Neural cell (in vitro differentiated cells): ENCODE data around the gene NT5M. TPM values are rescaled to one million over a fixed set of nuclear protein-coding genes. Genes with fewer than 3 reads are reported as not detected.

Experiments
- H2AFZ ChIP-seq: fragments of 200-600, 300-800 bp; sonication (generic), shearing (Covaris generic); 2 replicates; pipeline ENCODE4 v1.6.0; 2014; ENCODE audit warnings: low read depth, mild to moderate bottlenecking, antibody characterized with exemption, low read length, moderate library complexity
- H3F3A ChIP-seq: fragments of 200-600 bp; shearing (Covaris generic); 2 replicates; pipeline ENCODE4 v1.6.1; 2016; ENCODE audit warnings: mild to moderate bottlenecking, moderate library complexity, mixed read lengths, antibody characterized with exemption, low read length; ENCODE audit not compliant: insufficient read depth, poor library complexity, severe bottlenecking
- H3K27ac ChIP-seq: fragments of 200-600, 300-800 bp; sonication (generic), shearing (Covaris generic); 2 replicates; pipeline ENCODE4 v1.5.1; 2014; ENCODE audit warnings: mild to moderate bottlenecking, low read length, moderate library complexity
- H3K27me3 ChIP-seq: fragments of 300-800, 200-600 bp; sonication (generic), shearing (Covaris generic); 2 replicates; pipeline ENCODE4 v1.6.0; 2014; ENCODE audit warnings: mild to moderate bottlenecking, low read depth, low read length, moderate library complexity; ENCODE audit not compliant: insufficient read depth
- H3K36me3 ChIP-seq: fragments of 300-800, 200-600 bp; sonication (generic), shearing (Covaris generic); 2 replicates; pipeline ENCODE4 v1.5.1; 2014; ENCODE audit warnings: mild to moderate bottlenecking, antibody characterized with exemption, low read length, moderate library complexity; ENCODE audit not compliant: insufficient read depth
- H3K4me2 ChIP-seq: fragments of 300-800, 200-600 bp; sonication (generic), shearing (Covaris generic); 2 replicates; pipeline ENCODE4 v1.6.0; 2014; ENCODE audit warnings: mild to moderate bottlenecking, low read length
- H3K4me3 ChIP-seq: fragments of 300-800, 200-600 bp; sonication (generic), shearing (Covaris generic); 2 replicates; pipeline ENCODE4 v1.5.1; 2014; ENCODE audit warnings: mild to moderate bottlenecking, low read length, moderate library complexity
- H3K79me2 ChIP-seq: fragments of 200-600 bp; shearing (Covaris generic); replicated peaks from 2 replicates; pipeline ENCODE4 v1.6.0; 2014; ENCODE audit warnings: mild to moderate bottlenecking, low read length, moderate library complexity; ENCODE audit not compliant: insufficient read depth
- H3K9ac ChIP-seq: fragments of 300-800, 200-600 bp; sonication (generic), shearing (Covaris generic); 2 replicates; pipeline ENCODE4 v1.6.1; 2016; ENCODE audit warnings: mild to moderate bottlenecking, low read length, mixed read lengths
- H3K9me2 ChIP-seq: fragments of 200-600 bp; shearing (Covaris generic); 2 replicates; pipeline ENCODE4 v1.6.1; 2016; ENCODE audit warnings: mild to moderate bottlenecking, low read length, mixed read lengths; ENCODE audit not compliant: insufficient read depth
- H3K9me3 ChIP-seq: fragments of 200-600, 300-800 bp; sonication (generic), shearing (Covaris generic); 2 replicates; pipeline ENCODE4 v1.6.1; 2016; ENCODE audit warnings: mild to moderate bottlenecking, mixed run types, low read length, moderate library complexity, mixed read lengths
- H4K20me1 ChIP-seq: fragments of 200-600 bp; shearing (Covaris generic); 2 replicates; pipeline ENCODE4 v1.6.1; 2016; ENCODE audit warnings: mild to moderate bottlenecking, mixed run types; ENCODE audit not compliant: insufficient read depth
- CTCF ChIP-seq: fragments of 450-650 bp; IDR thresholded peaks from 2 replicates; pipeline ENCODE4 v1.5.1; 2014; ENCODE audit warnings: antibody characterized with exemption, mild to moderate bottlenecking, moderate library complexity; ENCODE audit not compliant: poor library complexity, severe bottlenecking
- EP300 ChIP-seq: fragments of 450-650 bp; conservative IDR thresholded peaks from 2 replicates; pipeline ENCODE4 v1.6.1; 2014; ENCODE audit warnings: antibody characterized with exemption, mild to moderate bottlenecking, moderate library complexity; ENCODE audit not compliant: poor library complexity, severe bottlenecking
- EZH2 ChIP-seq: fragments of 200-600, 300-800 bp; shearing (Covaris generic), sonication (generic); IDR thresholded peaks from 2 replicates; pipeline ENCODE4 v1.6.1; 2014; ENCODE audit warnings: antibody characterized with exemption, low read length, borderline replicate concordance, mild to moderate bottlenecking; ENCODE audit not compliant: insufficient read depth, poor library complexity, severe bottlenecking
- MXI1 ChIP-seq: fragments of 450-650 bp; conservative IDR thresholded peaks from 2 replicates; pipeline ENCODE4 v1.6.1; 2014; ENCODE audit warnings: antibody characterized with exemption, mild to moderate bottlenecking; ENCODE audit not compliant: poor library complexity, severe bottlenecking
- POLR2AphosphoS5 ChIP-seq: IDR thresholded peaks from 2 replicates; pipeline ENCODE4 v1.6.1; 2012
- RAD21 ChIP-seq: fragments of 450-650 bp; conservative IDR thresholded peaks from 2 replicates; pipeline ENCODE4 v1.6.1; 2014; ENCODE audit warnings: antibody characterized with exemption, mild to moderate bottlenecking, moderate library complexity
- SMC3 ChIP-seq: fragments of 450-650 bp; conservative IDR thresholded peaks from 2 replicates; pipeline ENCODE4 v1.6.1; 2014; ENCODE audit warnings: antibody characterized with exemption, mild to moderate bottlenecking, moderate library complexity; ENCODE audit not compliant: poor library complexity
- TAF1 ChIP-seq: IDR thresholded peaks from 2 replicates; pipeline ENCODE4 v1.6.1; 2012; ENCODE audit warnings: low read depth
- polyA plus RNA-seq: library from polyadenylated mRNA; depleted of rRNA; stranded (reverse); fragments of >200 nt; gene quantifications from 2 replicates; pipeline ENCODE4 v1.2.3, GENCODE V29; 2014
- TF ChIP-seq, protein P1 (sequence below): IDR thresholded peaks from 2 replicates; pipeline ENCODE4 v1.6.1; 2012; ENCODE audit warnings: borderline replicate concordance

NT5M gene
- polyA plus RNA-seq, 1 donor from 2014 or later, result 11.1 TPM

- Histone ChIP-seq H3K9ac (no peak overlapping the region), H4K20me1 (no peaks in the 10 kb centered on the region), H2AFZ (no peak overlapping the region), H3K27me3 (no peaks in the 10 kb centered on the region), H3K4me3 (no peak overlapping the region), H3K27ac (no peak overlapping the region), H3K4me2 (no peak overlapping the region), H3K9me3 (no peaks in the 10 kb centered on the region), H3K79me2 (no peaks in the 10 kb centered on the region), H3K36me3 (no peaks in the 10 kb centered on the region), H3F3A (no peaks in the 10 kb centered on the region), H3K9me2 (no peaks in the 10 kb centered on the region)
- no peak for TF ChIP-seq SMC3
- TF ChIP-seq TAF1, result no peak
- no peak for TF ChIP-seq POLR2AphosphoS5
- no peak for TF ChIP-seq MXI1
- TF ChIP-seq, protein P1, sequence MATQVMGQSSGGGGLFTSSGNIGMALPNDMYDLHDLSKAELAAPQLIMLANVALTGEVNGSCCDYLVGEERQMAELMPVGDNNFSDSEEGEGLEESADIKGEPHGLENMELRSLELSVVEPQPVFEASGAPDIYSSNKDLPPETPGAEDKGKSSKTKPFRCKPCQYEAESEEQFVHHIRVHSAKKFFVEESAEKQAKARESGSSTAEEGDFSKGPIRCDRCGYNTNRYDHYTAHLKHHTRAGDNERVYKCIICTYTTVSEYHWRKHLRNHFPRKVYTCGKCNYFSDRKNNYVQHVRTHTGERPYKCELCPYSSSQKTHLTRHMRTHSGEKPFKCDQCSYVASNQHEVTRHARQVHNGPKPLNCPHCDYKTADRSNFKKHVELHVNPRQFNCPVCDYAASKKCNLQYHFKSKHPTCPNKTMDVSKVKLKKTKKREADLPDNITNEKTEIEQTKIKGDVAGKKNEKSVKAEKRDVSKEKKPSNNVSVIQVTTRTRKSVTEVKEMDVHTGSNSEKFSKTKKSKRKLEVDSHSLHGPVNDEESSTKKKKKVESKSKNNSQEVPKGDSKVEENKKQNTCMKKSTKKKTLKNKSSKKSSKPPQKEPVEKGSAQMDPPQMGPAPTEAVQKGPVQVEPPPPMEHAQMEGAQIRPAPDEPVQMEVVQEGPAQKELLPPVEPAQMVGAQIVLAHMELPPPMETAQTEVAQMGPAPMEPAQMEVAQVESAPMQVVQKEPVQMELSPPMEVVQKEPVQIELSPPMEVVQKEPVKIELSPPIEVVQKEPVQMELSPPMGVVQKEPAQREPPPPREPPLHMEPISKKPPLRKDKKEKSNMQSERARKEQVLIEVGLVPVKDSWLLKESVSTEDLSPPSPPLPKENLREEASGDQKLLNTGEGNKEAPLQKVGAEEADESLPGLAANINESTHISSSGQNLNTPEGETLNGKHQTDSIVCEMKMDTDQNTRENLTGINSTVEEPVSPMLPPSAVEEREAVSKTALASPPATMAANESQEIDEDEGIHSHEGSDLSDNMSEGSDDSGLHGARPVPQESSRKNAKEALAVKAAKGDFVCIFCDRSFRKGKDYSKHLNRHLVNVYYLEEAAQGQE, result no peak
- TF ChIP-seq EZH2, result no peak
- TF ChIP-seq RAD21, result no peak
- no peak for TF ChIP-seq EP300
- no peak for TF ChIP-seq CTCF
These were observed 56.1 kb downstream of the NT5M start for GRCh38 chr17:17359271-17359670.

- no peak overlapping the region for H3K4me2 ChIP-seq
- H3K79me2 ChIP-seq, result no peaks in the 10 kb centered on the region
- H3K27me3 ChIP-seq, result no peaks in the 10 kb centered on the region
- H3K9ac ChIP-seq, result no peak overlapping the region
- no peaks in the 10 kb centered on the region for H3K36me3 ChIP-seq
- no peak overlapping the region for H3K4me3 ChIP-seq
- no peaks in the 10 kb centered on the region for H3K9me2 ChIP-seq
- H3K9me3 ChIP-seq, result no peaks in the 10 kb centered on the region
- no peaks in the 10 kb centered on the region for H4K20me1 ChIP-seq
- no peak overlapping the region for H3K27ac ChIP-seq
- no peak overlapping the region for H2AFZ ChIP-seq
- H3F3A ChIP-seq, result no peaks in the 10 kb centered on the region
- TF ChIP-seq RAD21, result no peak
- TF ChIP-seq POLR2AphosphoS5, result no peak
- no peak for TF ChIP-seq SMC3
These were observed 57.0 kb downstream of the NT5M start for GRCh38 chr17:17360087-17360730.

GRCh38 chr17:17361543-17361866 lies 58.3 kb downstream of the NT5M start:
- no peaks in the 10 kb centered on the region for H3K9me2 ChIP-seq
- H2AFZ ChIP-seq, result no peak overlapping the region
- no peaks in the 10 kb centered on the region for H4K20me1 ChIP-seq
- H3K27me3 ChIP-seq, result no peaks in the 10 kb centered on the region
- no peak overlapping the region for H3K27ac ChIP-seq
- H3K4me2 ChIP-seq, result no peak overlapping the region
- no peaks in the 10 kb centered on the region for H3K79me2 ChIP-seq
- no peak overlapping the region for H3K4me3 ChIP-seq
- H3K36me3 ChIP-seq, result no peaks in the 10 kb centered on the region
- H3K9me3 ChIP-seq, result no peaks in the 10 kb centered on the region
- H3F3A ChIP-seq, result no peaks in the 10 kb centered on the region
- no peak overlapping the region for H3K9ac ChIP-seq
- TF ChIP-seq TAF1 (no peak), EZH2 (no peak), SMC3 (no peak), CTCF (no peak), RAD21 (no peak), POLR2AphosphoS5 (no peak), MXI1 (no peak), EP300 (no peak)
- TF ChIP-seq, protein P1, result no peak
